Neural cell (in vitro differentiated cells): ENCODE measurements around the gene AHRR. TPM values are rescaled to one million over a fixed set of nuclear protein-coding genes. Genes with fewer than 3 reads are reported as not detected.
A peak's percentile ranks its signal among the peaks of the same experiment; 100 is the strongest.

Source experiments
- H2AFZ ChIP-seq: fragments of 200-600, 300-800 bp; sonication (generic), shearing (Covaris generic); 2 replicates; pipeline ENCODE4 v1.6.0; 2014; ENCODE audit warnings: low read depth, mild to moderate bottlenecking, antibody characterized with exemption, low read length, moderate library complexity
- H3F3A ChIP-seq: fragments of 200-600 bp; shearing (Covaris generic); 2 replicates; pipeline ENCODE4 v1.6.1; 2016; ENCODE audit warnings: mild to moderate bottlenecking, moderate library complexity, mixed read lengths, antibody characterized with exemption, low read length; ENCODE audit not compliant: insufficient read depth, poor library complexity, severe bottlenecking
- H3K27ac ChIP-seq: fragments of 200-600, 300-800 bp; sonication (generic), shearing (Covaris generic); 2 replicates; pipeline ENCODE4 v1.5.1; 2014; ENCODE audit warnings: mild to moderate bottlenecking, low read length, moderate library complexity
- H3K27me3 ChIP-seq: fragments of 300-800, 200-600 bp; sonication (generic), shearing (Covaris generic); 2 replicates; pipeline ENCODE4 v1.6.0; 2014; ENCODE audit warnings: mild to moderate bottlenecking, low read depth, low read length, moderate library complexity; ENCODE audit not compliant: insufficient read depth
- H3K36me3 ChIP-seq: fragments of 300-800, 200-600 bp; sonication (generic), shearing (Covaris generic); 2 replicates; pipeline ENCODE4 v1.5.1; 2014; ENCODE audit warnings: mild to moderate bottlenecking, antibody characterized with exemption, low read length, moderate library complexity; ENCODE audit not compliant: insufficient read depth
- H3K4me2 ChIP-seq: fragments of 300-800, 200-600 bp; sonication (generic), shearing (Covaris generic); 2 replicates; pipeline ENCODE4 v1.6.0; 2014; ENCODE audit warnings: mild to moderate bottlenecking, low read length
- H3K4me3 ChIP-seq: fragments of 300-800, 200-600 bp; sonication (generic), shearing (Covaris generic); 2 replicates; pipeline ENCODE4 v1.5.1; 2014; ENCODE audit warnings: mild to moderate bottlenecking, low read length, moderate library complexity
- H3K79me2 ChIP-seq: fragments of 200-600 bp; shearing (Covaris generic); replicated peaks from 2 replicates; pipeline ENCODE4 v1.6.0; 2014; ENCODE audit warnings: mild to moderate bottlenecking, low read length, moderate library complexity; ENCODE audit not compliant: insufficient read depth
- H3K9ac ChIP-seq: fragments of 300-800, 200-600 bp; sonication (generic), shearing (Covaris generic); 2 replicates; pipeline ENCODE4 v1.6.1; 2016; ENCODE audit warnings: mild to moderate bottlenecking, low read length, mixed read lengths
- H3K9me2 ChIP-seq: fragments of 200-600 bp; shearing (Covaris generic); 2 replicates; pipeline ENCODE4 v1.6.1; 2016; ENCODE audit warnings: mild to moderate bottlenecking, low read length, mixed read lengths; ENCODE audit not compliant: insufficient read depth
- H3K9me3 ChIP-seq: fragments of 200-600, 300-800 bp; sonication (generic), shearing (Covaris generic); 2 replicates; pipeline ENCODE4 v1.6.1; 2016; ENCODE audit warnings: mild to moderate bottlenecking, mixed run types, low read length, moderate library complexity, mixed read lengths
- H4K20me1 ChIP-seq: fragments of 200-600 bp; shearing (Covaris generic); 2 replicates; pipeline ENCODE4 v1.6.1; 2016; ENCODE audit warnings: mild to moderate bottlenecking, mixed run types; ENCODE audit not compliant: insufficient read depth
- EP300 ChIP-seq: fragments of 450-650 bp; conservative IDR thresholded peaks from 2 replicates; pipeline ENCODE4 v1.6.1; 2014; ENCODE audit warnings: antibody characterized with exemption, mild to moderate bottlenecking, moderate library complexity; ENCODE audit not compliant: poor library complexity, severe bottlenecking
- EZH2 ChIP-seq: fragments of 200-600, 300-800 bp; shearing (Covaris generic), sonication (generic); IDR thresholded peaks from 2 replicates; pipeline ENCODE4 v1.6.1; 2014; ENCODE audit warnings: antibody characterized with exemption, low read length, borderline replicate concordance, mild to moderate bottlenecking; ENCODE audit not compliant: insufficient read depth, poor library complexity, severe bottlenecking
- POLR2AphosphoS5 ChIP-seq: IDR thresholded peaks from 2 replicates; pipeline ENCODE4 v1.6.1; 2012
- RAD21 ChIP-seq: fragments of 450-650 bp; conservative IDR thresholded peaks from 2 replicates; pipeline ENCODE4 v1.6.1; 2014; ENCODE audit warnings: antibody characterized with exemption, mild to moderate bottlenecking, moderate library complexity
- SMC3 ChIP-seq: fragments of 450-650 bp; conservative IDR thresholded peaks from 2 replicates; pipeline ENCODE4 v1.6.1; 2014; ENCODE audit warnings: antibody characterized with exemption, mild to moderate bottlenecking, moderate library complexity; ENCODE audit not compliant: poor library complexity
- TAF1 ChIP-seq: IDR thresholded peaks from 2 replicates; pipeline ENCODE4 v1.6.1; 2012; ENCODE audit warnings: low read depth
- polyA plus RNA-seq: library from polyadenylated mRNA; depleted of rRNA; stranded (reverse); fragments of >200 nt; gene quantifications from 2 replicates; pipeline ENCODE4 v1.2.3, GENCODE V29; 2014
- TF ChIP-seq, protein P1 (sequence below): fragments of 450-650 bp; IDR thresholded peaks from 2 replicates; pipeline ENCODE4 v1.5.1; 2014; ENCODE audit warnings: antibody characterized with exemption, mild to moderate bottlenecking, moderate library complexity; ENCODE audit not compliant: poor library complexity, severe bottlenecking

Gene AHRR
- polyA plus RNA-seq, 1 donor from 2014 or later, result 0.26 TPM

DNA sequence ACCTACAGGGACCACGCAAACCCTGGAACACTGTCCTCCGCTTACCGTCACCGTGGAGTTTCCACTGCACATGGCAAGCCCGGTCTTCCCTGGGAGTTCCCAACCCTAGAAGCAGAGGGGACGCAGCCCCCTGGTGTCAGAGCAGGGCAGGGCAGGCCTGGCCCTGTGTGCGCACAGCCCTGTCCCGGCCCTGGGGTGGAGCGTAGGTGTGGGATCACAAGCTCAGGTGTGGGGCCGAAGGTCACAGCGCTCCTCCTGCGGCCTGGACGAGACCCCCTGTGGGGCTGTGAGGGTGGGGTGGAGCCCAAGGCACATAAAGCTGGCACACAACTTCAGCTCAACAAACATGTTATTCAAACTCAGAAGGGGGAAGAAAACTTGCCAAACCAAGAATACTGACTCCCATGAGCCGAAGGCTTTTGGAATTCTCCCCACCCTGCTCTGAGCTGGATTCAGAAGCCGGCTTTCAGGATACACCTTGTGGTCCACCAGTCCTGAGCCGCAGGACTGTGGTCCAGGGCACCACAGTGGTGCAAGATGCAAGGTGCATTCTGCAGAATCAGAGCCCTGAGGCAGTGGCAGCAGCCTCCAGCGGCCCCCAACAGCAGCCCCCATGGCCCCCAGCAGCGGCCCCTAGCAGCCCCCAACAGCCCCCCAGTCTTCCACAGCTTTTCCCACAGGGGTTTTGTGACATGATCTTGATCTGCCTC is 109.6 kb downstream of the AHRR start:
- Histone ChIP-seq H3K36me3 (no peaks in the 10 kb centered on the region), H3K4me3 (no peak overlapping the region), H3K4me2 (no peak overlapping the region), H4K20me1 (no peaks in the 10 kb centered on the region), H2AFZ (no peak overlapping the region), H3K9me3 (no peaks in the 10 kb centered on the region), H3F3A (no peaks in the 10 kb centered on the region), H3K9me2 (no peaks in the 10 kb centered on the region), H3K27ac (no peak overlapping the region), H3K9ac (no peak overlapping the region), H3K79me2 (no peaks in the 10 kb centered on the region), H3K27me3 (no peaks in the 10 kb centered on the region)
- peak; percentile 60 for TF ChIP-seq RAD21
- peak; percentile 65 for TF ChIP-seq SMC3
- TF ChIP-seq EP300, result no peak
- TF ChIP-seq, protein P1, sequence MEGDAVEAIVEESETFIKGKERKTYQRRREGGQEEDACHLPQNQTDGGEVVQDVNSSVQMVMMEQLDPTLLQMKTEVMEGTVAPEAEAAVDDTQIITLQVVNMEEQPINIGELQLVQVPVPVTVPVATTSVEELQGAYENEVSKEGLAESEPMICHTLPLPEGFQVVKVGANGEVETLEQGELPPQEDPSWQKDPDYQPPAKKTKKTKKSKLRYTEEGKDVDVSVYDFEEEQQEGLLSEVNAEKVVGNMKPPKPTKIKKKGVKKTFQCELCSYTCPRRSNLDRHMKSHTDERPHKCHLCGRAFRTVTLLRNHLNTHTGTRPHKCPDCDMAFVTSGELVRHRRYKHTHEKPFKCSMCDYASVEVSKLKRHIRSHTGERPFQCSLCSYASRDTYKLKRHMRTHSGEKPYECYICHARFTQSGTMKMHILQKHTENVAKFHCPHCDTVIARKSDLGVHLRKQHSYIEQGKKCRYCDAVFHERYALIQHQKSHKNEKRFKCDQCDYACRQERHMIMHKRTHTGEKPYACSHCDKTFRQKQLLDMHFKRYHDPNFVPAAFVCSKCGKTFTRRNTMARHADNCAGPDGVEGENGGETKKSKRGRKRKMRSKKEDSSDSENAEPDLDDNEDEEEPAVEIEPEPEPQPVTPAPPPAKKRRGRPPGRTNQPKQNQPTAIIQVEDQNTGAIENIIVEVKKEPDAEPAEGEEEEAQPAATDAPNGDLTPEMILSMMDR, result peak; percentile 60

DNA sequence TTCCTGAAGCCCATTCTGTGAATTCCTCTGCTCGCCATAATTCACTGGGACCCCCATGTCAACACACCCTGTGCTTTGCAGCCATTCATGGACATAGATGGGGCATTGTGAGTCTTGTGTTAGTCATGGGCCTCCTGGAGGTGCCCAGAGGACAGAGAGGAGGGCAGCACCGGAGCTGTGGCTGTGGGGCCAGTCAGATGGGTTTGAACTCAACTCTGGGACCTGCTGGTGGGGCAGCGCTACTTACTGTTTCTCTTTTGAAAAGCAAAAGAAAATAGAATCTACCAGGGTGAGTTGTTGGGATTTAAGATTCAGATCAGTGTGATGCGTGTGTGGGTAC is 110.2 kb downstream of the AHRR start:
- no peak overlapping the region for H3K9ac ChIP-seq
- no peak overlapping the region for H2AFZ ChIP-seq
- no peaks in the 10 kb centered on the region for H3F3A ChIP-seq
- no peak overlapping the region for H3K4me2 ChIP-seq
- H4K20me1 ChIP-seq, result no peaks in the 10 kb centered on the region
- TF ChIP-seq EZH2, result no peak
- H3K79me2 ChIP-seq, result no peaks in the 10 kb centered on the region
- H3K27ac ChIP-seq, result no peak overlapping the region
- no peak overlapping the region for H3K4me3 ChIP-seq
- no peaks in the 10 kb centered on the region for H3K9me2 ChIP-seq
- no peaks in the 10 kb centered on the region for H3K36me3 ChIP-seq
- H3K27me3 ChIP-seq, result no peaks in the 10 kb centered on the region
- H3K9me3 ChIP-seq, result no peaks in the 10 kb centered on the region

DNA sequence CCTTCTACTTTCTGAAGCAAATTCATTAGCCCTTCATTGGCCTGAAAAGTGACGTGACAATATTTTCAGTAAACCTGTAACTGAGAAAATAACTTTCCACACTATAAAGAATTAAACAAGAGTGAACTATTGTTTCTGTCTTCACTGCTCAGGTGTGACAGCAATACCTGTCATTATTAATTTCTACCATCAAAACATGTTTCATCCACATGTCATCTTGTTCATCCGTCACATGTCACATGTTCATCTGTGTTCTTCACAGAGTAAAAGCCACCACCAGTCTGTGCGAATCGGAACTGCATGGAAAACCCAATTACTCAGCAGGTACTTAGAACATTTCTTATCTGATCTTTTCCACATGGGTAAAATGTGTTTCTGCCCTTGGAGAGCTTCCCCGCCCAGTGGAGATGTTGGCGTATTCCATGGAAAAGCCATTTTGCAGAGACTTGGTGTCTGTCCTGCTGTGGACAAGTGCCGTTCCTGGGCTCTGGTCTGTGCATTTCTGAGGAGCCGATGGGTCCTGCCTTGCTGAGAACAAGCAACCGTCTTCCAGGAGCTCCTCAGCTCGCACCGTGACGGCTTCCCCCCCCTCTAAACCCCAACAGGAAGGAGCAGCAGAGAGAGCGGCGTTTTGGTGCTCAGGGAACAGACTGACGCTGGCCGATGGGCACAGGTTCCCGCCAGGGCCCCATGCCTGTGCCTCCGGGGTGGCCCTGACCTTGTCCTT is 110.8 kb downstream of the AHRR start:
- Histone ChIP-seq H3K9me2 (no peaks in the 10 kb centered on the region), H2AFZ (no peak overlapping the region), H3F3A (no peaks in the 10 kb centered on the region), H3K9ac (no peak overlapping the region), H3K79me2 (no peaks in the 10 kb centered on the region), H3K27ac (no peak overlapping the region), H3K4me2 (no peak overlapping the region), H3K9me3 (no peaks in the 10 kb centered on the region), H3K36me3 (no peaks in the 10 kb centered on the region), H4K20me1 (no peaks in the 10 kb centered on the region), H3K4me3 (no peak overlapping the region), H3K27me3 (no peaks in the 10 kb centered on the region)
- peak; percentile 87 for TF ChIP-seq POLR2AphosphoS5
- no peak for TF ChIP-seq SMC3
- TF ChIP-seq EZH2, result no peak
- TF ChIP-seq RAD21, result no peak
- TF ChIP-seq TAF1, result no peak
- peak; percentile 74 for TF ChIP-seq EP300
